ENCODE data around the gene PPP1R3A.

Gene PPP1R3A

DNA sequence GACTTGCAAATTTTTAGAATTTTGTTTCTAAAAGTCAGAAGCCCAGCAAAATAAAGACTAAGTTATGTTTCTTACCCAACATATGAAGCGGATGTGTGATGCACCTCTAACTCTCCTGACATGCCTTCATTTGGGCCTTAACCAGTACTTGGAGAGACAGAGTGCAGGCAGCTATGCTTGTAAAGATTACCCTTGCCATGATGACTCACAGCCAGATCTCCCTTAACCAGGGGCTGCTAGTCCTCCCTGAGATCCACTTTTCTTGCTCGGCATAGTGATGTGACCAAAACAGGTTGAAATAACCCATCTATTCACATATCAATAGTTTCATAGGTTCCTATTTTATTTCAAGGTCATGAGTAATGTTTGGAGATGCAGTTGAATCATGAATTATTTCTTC lies 43.6 kb downstream of the PPP1R3A start:
- no peak for DNase-seq

DNA sequence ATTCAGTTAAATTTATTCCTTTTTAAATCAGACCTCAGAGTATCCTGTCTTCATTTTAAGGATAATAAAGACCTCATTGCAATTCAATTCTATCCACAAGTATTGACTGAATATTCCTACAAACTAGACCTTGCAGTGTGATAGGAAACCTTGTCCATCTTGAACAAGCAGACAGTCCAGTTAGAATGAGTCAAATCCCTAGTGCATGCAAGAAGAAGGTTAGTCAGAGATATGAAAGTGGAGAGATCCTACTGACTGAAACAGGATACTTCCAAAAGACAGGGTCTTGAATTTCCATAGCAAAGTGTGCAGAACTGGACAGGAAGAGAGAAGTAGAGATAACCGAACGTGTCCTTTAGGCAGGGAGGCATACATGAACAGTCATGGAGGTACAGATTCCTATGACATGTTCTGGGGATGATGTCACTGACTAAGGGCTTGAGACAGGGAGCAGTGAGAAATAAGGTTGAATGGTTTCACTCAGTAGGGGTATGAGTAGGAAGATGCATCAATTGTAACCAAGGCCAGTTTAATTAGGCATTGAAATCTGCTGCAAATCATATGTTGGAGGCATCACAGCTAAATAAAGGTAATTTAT lies 45.2 kb downstream of the PPP1R3A start:
- no peak for DNase-seq

DNA sequence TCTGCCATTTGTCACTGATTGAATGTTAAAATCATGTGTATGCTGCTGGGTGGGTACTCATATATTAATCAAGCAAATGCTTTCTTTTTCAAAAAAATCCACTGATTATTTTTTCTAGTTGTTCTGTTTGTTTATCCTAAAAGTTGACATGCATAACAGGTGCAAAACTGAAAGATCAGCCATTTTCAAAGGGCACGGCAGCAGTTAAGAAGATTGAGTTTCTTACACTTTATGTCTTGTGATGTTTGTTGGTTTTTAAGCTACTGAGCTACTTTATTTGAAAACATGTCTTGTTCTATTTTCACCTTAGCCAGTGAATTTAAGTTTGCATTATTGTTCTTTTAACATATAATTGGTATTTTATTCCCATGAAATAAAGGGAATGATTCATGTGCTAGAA lies 45.8 kb downstream of the PPP1R3A start:
- DNase-seq, result no peak

DNA sequence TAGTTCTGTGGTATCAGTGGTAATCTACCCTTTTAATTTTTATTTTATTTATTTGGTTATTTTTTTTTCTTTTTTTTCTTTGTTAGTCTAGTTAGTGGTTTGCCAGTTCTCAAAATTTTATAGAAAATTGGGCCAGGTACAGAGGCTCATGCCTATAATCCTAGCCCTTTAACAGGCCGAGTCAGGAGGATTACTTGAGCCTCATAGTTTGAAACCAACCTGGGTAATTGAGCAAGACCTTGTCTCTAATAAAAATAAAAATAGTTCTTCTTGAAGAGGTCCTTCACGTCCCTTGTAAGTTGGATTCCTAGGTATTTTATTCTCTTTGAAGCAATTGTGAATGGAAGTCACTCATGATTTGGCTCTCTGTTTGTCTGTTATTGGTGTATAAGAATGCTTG lies 51.5 kb downstream of the PPP1R3A start:
- no peak for DNase-seq

- DNase-seq, result no peak
Observed at GRCh38 chr7:113856010-113856409, 62.8 kb downstream of the PPP1R3A start.

DNA sequence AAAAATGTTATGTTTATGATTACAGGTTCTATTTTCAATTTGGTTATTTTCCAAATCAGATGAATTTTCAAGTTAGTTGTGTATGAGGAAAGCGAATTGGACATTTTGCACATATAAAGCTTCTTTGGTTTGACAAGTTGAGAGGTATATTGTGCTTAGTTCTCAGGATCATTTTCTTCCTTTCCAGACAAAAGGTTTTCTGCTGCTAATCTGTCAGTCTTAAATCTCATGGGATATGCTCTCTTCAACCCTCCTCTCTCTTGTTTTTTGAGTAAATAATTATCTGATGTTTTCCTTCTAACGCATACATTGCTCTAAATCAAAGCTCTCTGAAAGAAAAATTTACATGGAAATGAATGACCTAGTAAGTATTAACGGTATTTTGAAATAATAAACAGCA lies 77.9 kb downstream of the PPP1R3A start:
- no peak for DNase-seq

DNA sequence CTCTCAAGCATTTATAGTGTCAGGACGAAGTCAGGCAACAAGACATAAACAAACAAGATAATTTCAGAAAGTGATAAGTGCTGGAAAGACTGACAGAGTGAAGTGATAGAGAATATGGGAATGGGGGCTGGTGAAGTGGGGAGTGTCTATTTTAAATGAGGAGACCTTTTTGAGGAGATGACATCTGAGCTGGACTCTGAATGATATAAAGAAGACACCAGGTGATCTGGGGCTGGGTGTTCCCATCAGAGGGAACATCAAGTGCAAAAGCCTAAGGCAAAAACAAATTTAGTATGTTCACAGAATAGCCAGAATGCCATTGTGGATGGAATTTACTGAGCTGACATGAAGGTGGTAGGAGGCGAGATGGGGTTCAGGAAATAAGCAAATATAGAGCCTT lies 83.4 kb downstream of the PPP1R3A start:
- no peak for DNase-seq

- DNase-seq, result no peak
Observed at GRCh38 chr7:113832196-113832745, 86.5 kb downstream of the PPP1R3A start.

DNA sequence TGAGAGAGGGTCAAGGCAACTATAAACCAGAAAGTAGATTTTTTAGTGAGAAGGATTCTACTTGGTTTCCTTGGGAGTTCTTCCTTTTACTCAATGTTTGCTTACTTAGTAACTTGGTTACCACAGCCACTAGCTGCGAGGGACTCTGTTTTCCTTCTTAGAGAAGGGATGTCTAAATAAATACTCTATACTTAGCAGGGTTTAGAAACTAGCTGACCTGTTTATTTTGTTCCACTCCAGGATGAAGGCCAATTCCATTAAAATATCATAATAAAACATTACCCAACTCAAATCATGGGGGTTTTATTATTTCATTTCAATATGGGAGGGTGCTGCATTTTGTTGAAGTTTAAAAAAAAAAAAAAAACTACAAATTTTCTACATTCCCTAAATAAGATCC lies 87.3 kb downstream of the PPP1R3A start:
- DNase-seq, result no peak

GRCh38 chr7:113828581-113828980 lies 90.2 kb downstream of the PPP1R3A start:
- no peak for DNase-seq
